HEK293 (cell line): ENCODE data around the gene RNPEP.
A peak's percentile ranks its signal among the peaks of the same experiment; 100 is the strongest.

Experiments
- CTCF ChIA-PET: fragments of 350-600 bp; formaldehyde crosslinking; extraction: SDS; loops from one replicate; lab custom pipeline; 2021; ENCODE audit warnings: antibody characterized with exemption; lab: Yijun Ruan, JAX
- POLR2A ChIA-PET: fragments of 300-600 bp; formaldehyde crosslinking; extraction: SDS; loops from one replicate; lab custom pipeline; 2020; ENCODE audit warnings: antibody characterized with exemption, inconsistent platforms; lab: Yijun Ruan, JAX
- H3K27ac ChIP-seq: fragments of 200-500 bp; sonication (Bioruptor generic); 2 replicates; pipeline ENCODE4 v1.5.1; 2014; ENCODE audit warnings: low read depth, low read length, control low read depth, inconsistent platforms; ENCODE audit errors: extremely low read depth
- H3K36me3 ChIP-seq, 2 experiments: fragments of 200-500 bp in 1 of 2; sonication (Bioruptor generic) in 1 of 2; 1 replicate in 1 of 2; 2 replicates in 1 of 2; pipeline ENCODE4 v1.5.1; 2014 to 2017; ENCODE audit warnings: inconsistent platforms in 2 of 2, low read length in 2 of 2; ENCODE audit not compliant: control insufficient read depth in 2 of 2, insufficient read depth in 1 of 2
- H3K4me1 ChIP-seq: fragments of 200-500 bp; sonication (Bioruptor generic); 2 replicates; pipeline ENCODE4 v1.5.1; 2014; ENCODE audit warnings: mild to moderate bottlenecking, low read length, inconsistent platforms; ENCODE audit not compliant: control insufficient read depth, insufficient read depth
- H3K4me3 ChIP-seq: 2 replicates; pipeline ENCODE4 v1.5.1; 2011; ENCODE audit warnings: low read depth, mild to moderate bottlenecking, control low read depth, low read length, moderate library complexity
- H3K9me3 ChIP-seq: fragments of 200-500 bp; sonication (Bioruptor generic); 2 replicates; pipeline ENCODE4 v1.5.1; 2014; ENCODE audit warnings: low read depth, low read length, inconsistent platforms; ENCODE audit not compliant: control insufficient read depth, insufficient read depth
- GFI1B ChIP-seq: fragments of 450-650 bp; formaldehyde crosslinking; IDR thresholded peaks from 2 replicates; pipeline ENCODE4 v1.5.1; 2016; ENCODE audit warnings: missing biosample characterization, missing genetic modification characterization
- HOXA7 ChIP-seq: sonication (generic); formaldehyde crosslinking; IDR thresholded peaks from 2 replicates; pipeline ENCODE4 v1.8.1; 2022; ENCODE audit warnings: missing genetic modification reagents, borderline replicate concordance
- KLF7 ChIP-seq: fragments of 450-650 bp; formaldehyde crosslinking; IDR thresholded peaks from 2 replicates; pipeline ENCODE4 v1.5.1; 2016; ENCODE audit warnings: missing biosample characterization, missing genetic modification characterization, borderline replicate concordance
- KLF9 ChIP-seq: fragments of 450-650 bp; formaldehyde crosslinking; IDR thresholded peaks from 2 replicates; pipeline ENCODE4 v1.5.1; 2016; ENCODE audit warnings: missing biosample characterization, missing genetic modification characterization, low read depth
- PRDM1 ChIP-seq: fragments of 450-650 bp; formaldehyde crosslinking; IDR thresholded peaks from 2 replicates; pipeline ENCODE4; 2016; ENCODE audit warnings: missing biosample characterization, missing genetic modification characterization
- SALL2 ChIP-seq: fragments of 450-650 bp; formaldehyde crosslinking; IDR thresholded peaks from 2 replicates; pipeline ENCODE4 v1.5.0; 2017; ENCODE audit warnings: missing biosample characterization, mild to moderate bottlenecking, missing genetic modification characterization, borderline replicate concordance
- SCRT2 ChIP-seq: fragments of 450-650 bp; formaldehyde crosslinking; IDR thresholded peaks from 2 replicates; pipeline ENCODE4 v1.5.1; 2016; ENCODE audit warnings: missing biosample characterization, missing genetic modification characterization
- YY2 ChIP-seq: fragments of 450-650 bp; formaldehyde crosslinking; IDR thresholded peaks from 2 replicates; pipeline ENCODE4 v1.5.1; 2016; ENCODE audit warnings: missing biosample characterization, missing genetic modification characterization
- ZNF112 ChIP-seq: fragments of 450-650 bp; formaldehyde crosslinking; IDR thresholded peaks from 2 replicates; pipeline ENCODE4 v1.5.0; 2017; ENCODE audit warnings: missing biosample characterization, missing genetic modification characterization
- ZNF16 ChIP-seq: fragments of 450-650 bp; formaldehyde crosslinking; IDR thresholded peaks from 2 replicates; pipeline ENCODE4 v1.5.1; 2016; ENCODE audit warnings: low read depth, missing biosample characterization, missing genetic modification characterization
- ZNF175 ChIP-seq: fragments of 450-650 bp; formaldehyde crosslinking; IDR thresholded peaks from 2 replicates; pipeline ENCODE4 v1.5.1; 2016; ENCODE audit warnings: missing biosample characterization, missing genetic modification characterization
- ZNF2 ChIP-seq: fragments of 450-650 bp; formaldehyde crosslinking; IDR thresholded peaks from 2 replicates; pipeline ENCODE4 v1.5.1; 2016; ENCODE audit warnings: missing biosample characterization, missing genetic modification characterization
- ZNF221 ChIP-seq: fragments of 450-650 bp; formaldehyde crosslinking; IDR thresholded peaks from 2 replicates; pipeline ENCODE4 v1.5.1; 2017; ENCODE audit warnings: missing biosample characterization, missing genetic modification characterization, borderline replicate concordance
- ZNF248 ChIP-seq: fragments of 450-650 bp; formaldehyde crosslinking; IDR thresholded peaks from 2 replicates; pipeline ENCODE4 v1.5.1; 2017; ENCODE audit warnings: missing biosample characterization, missing genetic modification characterization
- ZNF292 ChIP-seq: fragments of 450-650 bp; formaldehyde crosslinking; IDR thresholded peaks from 2 replicates; pipeline ENCODE4 v1.5.1; 2016; ENCODE audit warnings: low read depth, missing biosample characterization, missing genetic modification characterization, borderline replicate concordance
- ZNF302 ChIP-seq: fragments of 450-650 bp; formaldehyde crosslinking; IDR thresholded peaks from 2 replicates; pipeline ENCODE4 v1.5.1; 2016; ENCODE audit warnings: missing biosample characterization, missing genetic modification characterization, low read depth
- ZNF561 ChIP-seq: fragments of 450-650 bp; IDR thresholded peaks from 2 replicates; pipeline ENCODE4 v1.5.1; 2018; ENCODE audit warnings: missing biosample characterization, missing genetic modification characterization, borderline replicate concordance
- ZNF600 ChIP-seq: fragments of 450-650 bp; formaldehyde crosslinking; IDR thresholded peaks from 2 replicates; pipeline ENCODE4 v1.5.1; 2016; ENCODE audit warnings: missing biosample characterization, missing genetic modification characterization
- ZNF610 ChIP-seq: fragments of 450-650 bp; formaldehyde crosslinking; IDR thresholded peaks from 2 replicates; pipeline ENCODE4 v1.5.1; 2016; ENCODE audit warnings: missing biosample characterization, missing genetic modification characterization, borderline replicate concordance
- ZNF621 ChIP-seq: fragments of 450-650 bp; formaldehyde crosslinking; IDR thresholded peaks from 2 replicates; pipeline ENCODE4 v1.5.1; 2017; ENCODE audit warnings: missing biosample characterization, missing genetic modification characterization
- ZNF623 ChIP-seq: fragments of 450-650 bp; formaldehyde crosslinking; IDR thresholded peaks from 2 replicates; pipeline ENCODE4 v1.5.1; 2016; ENCODE audit warnings: missing biosample characterization, missing genetic modification characterization
- ZNF626 ChIP-seq: fragments of 450-650 bp; sonication (Bioruptor Pico); formaldehyde crosslinking; IDR thresholded peaks from 2 replicates; pipeline ENCODE4 v1.5.1; 2018; ENCODE audit warnings: missing biosample characterization, missing genetic modification characterization, inconsistent platforms
- ZNF747 ChIP-seq: fragments of 450-650 bp; formaldehyde crosslinking; IDR thresholded peaks from 2 replicates; pipeline ENCODE4 v1.5.1; 2016; ENCODE audit warnings: missing biosample characterization, missing genetic modification characterization
- ZNF76 ChIP-seq: fragments of 450-650 bp; formaldehyde crosslinking; IDR thresholded peaks from 2 replicates; pipeline ENCODE4; 2016; ENCODE audit warnings: low read depth, missing biosample characterization, missing genetic modification characterization, borderline replicate concordance
- ZSCAN30 ChIP-seq: fragments of 450-650 bp; IDR thresholded peaks from 2 replicates; pipeline ENCODE4 v1.5.1; 2018; ENCODE audit warnings: missing biosample characterization, mild to moderate bottlenecking, missing genetic modification characterization, moderate library complexity
- TF ChIP-seq, protein P1 (sequence below): fragments of 450-650 bp; formaldehyde crosslinking; optimal IDR thresholded peaks from 2 replicates; pipeline ENCODE3; 2016; ENCODE audit warnings: missing biosample characterization, mild to moderate bottlenecking, missing genetic modification characterization
- TF ChIP-seq, protein P2 (sequence below): fragments of 450-650 bp; formaldehyde crosslinking; IDR thresholded peaks from 2 replicates; pipeline ENCODE4 v1.5.1; 2016; ENCODE audit warnings: missing biosample characterization, missing genetic modification characterization
- TF ChIP-seq, protein P3 (sequence below): fragments of 450-650 bp; formaldehyde crosslinking; IDR thresholded peaks from 2 replicates; pipeline ENCODE4 v1.5.1; 2017; ENCODE audit warnings: missing biosample characterization, missing genetic modification characterization

RNPEP gene

GRCh38 chr1:202016022-202016810 is 33.8 kb downstream of the RNPEP start:
- Histone ChIP-seq H3K4me3 (no peak overlapping the region), H3K36me3 (no peaks in the 10 kb centered on the region), H3K9me3 (no peaks in the 10 kb centered on the region), H3K4me1 (peaks cover 14% of the 10 kb centered on the region), H3K27ac (no peak overlapping the region)
- ChIA-PET POLR2A (interaction anchor here (0.6 to 2.2 kb wide), 4 partner anchors 15 to 179 kb away, joined by 3 to 5 read pairs (median 4); no protein-coding TSS in a partner anchor), CTCF (interaction anchor here (0.7 to 2.7 kb wide), 4 partner anchors 9 to 120 kb away, joined by 3 to 13 read pairs (median 4); no protein-coding TSS in a partner anchor)
- TF ChIP-seq ZNF302 (tag by site-specific recombination) (no peak), HOXA7 (CRISPR knock-in tag) (no peak), ZNF561 (tag by site-specific recombination) (no peak), ZNF626 (tag by site-specific recombination) (no peak), ZNF292 (no peak), ZNF623 (tag by site-specific recombination) (no peak), ZNF610 (tag by site-specific recombination) (no peak), ZNF112 (tag by site-specific recombination) (no peak), ZNF175 (tag by site-specific recombination) (no peak), YY2 (tag by site-specific recombination) (no peak)
- TF ChIP-seq, protein P1, sequence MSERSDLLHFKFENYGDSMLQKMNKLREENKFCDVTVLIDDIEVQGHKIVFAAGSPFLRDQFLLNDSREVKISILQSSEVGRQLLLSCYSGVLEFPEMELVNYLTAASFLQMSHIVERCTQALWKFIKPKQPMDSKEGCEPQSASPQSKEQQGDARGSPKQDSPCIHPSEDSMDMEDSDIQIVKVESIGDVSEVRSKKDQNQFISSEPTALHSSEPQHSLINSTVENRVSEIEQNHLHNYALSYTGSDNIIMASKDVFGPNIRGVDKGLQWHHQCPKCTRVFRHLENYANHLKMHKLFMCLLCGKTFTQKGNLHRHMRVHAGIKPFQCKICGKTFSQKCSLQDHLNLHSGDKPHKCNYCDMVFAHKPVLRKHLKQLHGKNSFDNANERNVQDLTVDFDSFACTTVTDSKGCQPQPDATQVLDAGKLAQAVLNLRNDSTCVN (tag by site-specific recombination) = no peak
- TF ChIP-seq, protein P2, sequence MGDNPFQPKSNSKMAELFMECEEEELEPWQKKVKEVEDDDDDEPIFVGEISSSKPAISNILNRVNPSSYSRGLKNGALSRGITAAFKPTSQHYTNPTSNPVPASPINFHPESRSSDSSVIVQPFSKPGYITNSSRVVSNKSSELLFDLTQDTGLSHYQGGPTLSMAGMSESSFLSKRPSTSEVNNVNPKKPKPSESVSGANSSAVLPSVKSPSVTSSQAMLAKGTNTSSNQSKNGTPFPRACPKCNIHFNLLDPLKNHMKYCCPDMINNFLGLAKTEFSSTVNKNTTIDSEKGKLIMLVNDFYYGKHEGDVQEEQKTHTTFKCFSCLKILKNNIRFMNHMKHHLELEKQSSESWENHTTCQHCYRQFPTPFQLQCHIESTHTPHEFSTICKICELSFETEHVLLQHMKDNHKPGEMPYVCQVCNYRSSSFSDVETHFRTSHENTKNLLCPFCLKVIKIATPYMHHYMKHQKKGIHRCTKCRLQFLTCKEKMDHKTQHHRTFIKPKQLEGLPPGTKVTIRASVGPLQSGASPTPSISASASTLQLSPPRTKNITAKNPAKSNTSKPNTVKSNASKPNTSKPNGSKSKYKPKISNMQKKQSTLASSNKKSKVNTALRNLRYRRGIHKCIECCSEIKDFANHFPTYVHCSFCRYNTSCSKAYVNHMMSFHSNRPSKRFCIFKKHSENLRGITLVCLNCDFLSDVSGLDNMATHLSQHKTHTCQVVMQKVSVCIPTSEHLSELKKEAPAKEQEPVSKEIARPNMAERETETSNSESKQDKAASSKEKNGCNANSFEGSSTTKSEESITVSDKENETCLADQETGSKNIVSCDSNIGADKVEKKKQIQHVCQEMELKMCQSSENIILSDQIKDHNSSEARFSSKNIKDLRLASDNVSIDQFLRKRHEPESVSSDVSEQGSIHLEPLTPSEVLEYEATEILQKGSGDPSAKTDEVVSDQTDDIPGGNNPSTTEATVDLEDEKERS = no peak
- TF ChIP-seq, protein P3, sequence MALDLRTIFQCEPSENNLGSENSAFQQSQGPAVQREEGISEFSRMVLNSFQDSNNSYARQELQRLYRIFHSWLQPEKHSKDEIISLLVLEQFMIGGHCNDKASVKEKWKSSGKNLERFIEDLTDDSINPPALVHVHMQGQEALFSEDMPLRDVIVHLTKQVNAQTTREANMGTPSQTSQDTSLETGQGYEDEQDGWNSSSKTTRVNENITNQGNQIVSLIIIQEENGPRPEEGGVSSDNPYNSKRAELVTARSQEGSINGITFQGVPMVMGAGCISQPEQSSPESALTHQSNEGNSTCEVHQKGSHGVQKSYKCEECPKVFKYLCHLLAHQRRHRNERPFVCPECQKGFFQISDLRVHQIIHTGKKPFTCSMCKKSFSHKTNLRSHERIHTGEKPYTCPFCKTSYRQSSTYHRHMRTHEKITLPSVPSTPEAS (tag by site-specific recombination) = no peak

GRCh38 chr1:202016811-202017748 is 34.6 kb downstream of the RNPEP start:
- Histone ChIP-seq H3K36me3 (no peaks in the 10 kb centered on the region), H3K4me3 (no peak overlapping the region), H3K27ac (no peak overlapping the region), H3K4me1 (peaks cover 14% of the 10 kb centered on the region), H3K9me3 (no peaks in the 10 kb centered on the region)
- POLR2A ChIA-PET = interaction anchor here (1.6 to 2.2 kb wide), 2 partner anchors 18 to 89 kb away, joined by 5 to 6 read pairs; no protein-coding TSS in a partner anchor
- CTCF ChIA-PET = interaction anchor here (0.6 to 2.7 kb wide), 8 partner anchors 8 to 458 kb away, joined by 3 to 13 read pairs (median 4); no protein-coding TSS in a partner anchor
- no peak for TF ChIP-seq ZNF2 (tag by site-specific recombination)
- no peak for TF ChIP-seq ZNF747
- TF ChIP-seq ZNF621 (tag by site-specific recombination) = no peak
- TF ChIP-seq SCRT2 = 0 out of 2 replicates have a peak, but pooled peaks have one; percentile 20
- no peak for TF ChIP-seq KLF7
- no peak for TF ChIP-seq ZNF600 (tag by site-specific recombination)
- TF ChIP-seq KLF9 (tag by site-specific recombination) = no peak
- TF ChIP-seq GFI1B (tag by site-specific recombination) = no peak
- no peak for TF ChIP-seq ZNF16 (tag by site-specific recombination)
- TF ChIP-seq ZSCAN30 (tag by site-specific recombination) = no peak
- no peak for TF ChIP-seq ZNF76 (tag by site-specific recombination)
- no peak for TF ChIP-seq ZNF626 (tag by site-specific recombination)
- no peak for TF ChIP-seq ZNF221 (tag by site-specific recombination)
- TF ChIP-seq ZNF248 = no peak
- no peak for TF ChIP-seq SALL2 (tag by site-specific recombination)
- TF ChIP-seq ZNF302 (tag by site-specific recombination) = no peak
- peak; percentile 88 for TF ChIP-seq PRDM1 (tag by site-specific recombination)
